ENCODE measurements around the gene CDKN2A. TPM values are rescaled to one million over a fixed set of nuclear protein-coding genes. Genes with fewer than 3 reads are reported as not detected.

Gene CDKN2A
- total RNA-seq, 1 experiment from 2014 or later, result 257 TPM

- CTCF ChIA-PET, result interaction anchor here (0.5 to 0.8 kb wide), 2 partner anchors 20 to 482 kb away, joined by 3 read pairs; partner anchors contain the start of gene CDKN2B
- Mint-ChIP-seq H3K27me3 (ENCODE audit: unreplicated experiment) (no peaks in the 10 kb centered on the region), H3K4me3 (ENCODE audit: low read depth, unreplicated experiment) (no peak overlapping the region), H3K4me1 (ENCODE audit: low read depth, unreplicated experiment) (no peaks in the 10 kb centered on the region), H3K36me3 (ENCODE audit: insufficient read depth, unreplicated experiment) (peaks cover 6% of the 10 kb centered on the region), H3K9me3 (ENCODE audit: low read depth, unreplicated experiment) (no peaks in the 10 kb centered on the region), H3K27ac (ENCODE audit: unreplicated experiment) (no peak overlapping the region)
- no peak for DNase-seq
- no peak for TF ChIP-seq CTCF (IDR thresholded peaks at IDR 0.05; ENCODE audit: unreplicated experiment)
- BruUV-seq (replicated peaks), result no TSS peak
- intact Hi-C loops (cut with micrococcal nuclease; ENCODE audit: unreplicated experiment), result no loop called here
These were observed 35.0 kb upstream of the CDKN2A start for GRCh38 chr9:22029231-22029630.

GRCh38 chr9:22028394-22028793, 34.2 kb upstream of the CDKN2A start:
- CTCF ChIA-PET, result no interaction called here
- TF ChIP-seq CTCF (IDR thresholded peaks at IDR 0.05; ENCODE audit: unreplicated experiment), result no peak
- no TSS peak for BruUV-seq (replicated peaks)
- DNase-seq, result no peak
- Mint-ChIP-seq H3K4me3 (ENCODE audit: low read depth, unreplicated experiment) (no peak overlapping the region), H3K36me3 (ENCODE audit: insufficient read depth, unreplicated experiment) (peaks cover 6% of the 10 kb centered on the region), H3K4me1 (ENCODE audit: low read depth, unreplicated experiment) (no peaks in the 10 kb centered on the region), H3K9me3 (ENCODE audit: low read depth, unreplicated experiment) (no peaks in the 10 kb centered on the region), H3K27ac (ENCODE audit: unreplicated experiment) (no peak overlapping the region), H3K27me3 (ENCODE audit: unreplicated experiment) (no peaks in the 10 kb centered on the region)
- intact Hi-C loops (cut with micrococcal nuclease; ENCODE audit: unreplicated experiment), result no loop called here

GRCh38 chr9:22026696-22027095, 32.5 kb upstream of the CDKN2A start:
- Mint-ChIP-seq H3K4me3 (ENCODE audit: low read depth, unreplicated experiment) (no peak overlapping the region), H3K27me3 (ENCODE audit: unreplicated experiment) (no peaks in the 10 kb centered on the region), H3K27ac (ENCODE audit: unreplicated experiment) (no peak overlapping the region), H3K9me3 (ENCODE audit: low read depth, unreplicated experiment) (no peaks in the 10 kb centered on the region), H3K4me1 (ENCODE audit: low read depth, unreplicated experiment) (no peaks in the 10 kb centered on the region), H3K36me3 (ENCODE audit: insufficient read depth, unreplicated experiment) (peaks cover 6% of the 10 kb centered on the region)
- TF ChIP-seq CTCF (IDR thresholded peaks at IDR 0.05; ENCODE audit: unreplicated experiment), result no peak
- DNase-seq, result no peak
- intact Hi-C loops (cut with micrococcal nuclease; ENCODE audit: unreplicated experiment), result no loop called here
- CTCF ChIA-PET, result no interaction called here
- no TSS peak for BruUV-seq (replicated peaks)

GRCh38 chr9:22022396-22022795, 28.2 kb upstream of the CDKN2A start:
- Mint-ChIP-seq H3K27ac (ENCODE audit: unreplicated experiment) (no peak overlapping the region), H3K9me3 (ENCODE audit: low read depth, unreplicated experiment) (peaks cover 3% of the 10 kb centered on the region), H3K4me3 (ENCODE audit: low read depth, unreplicated experiment) (no peak overlapping the region), H3K27me3 (ENCODE audit: unreplicated experiment) (no peaks in the 10 kb centered on the region), H3K36me3 (ENCODE audit: insufficient read depth, unreplicated experiment) (peaks cover 6% of the 10 kb centered on the region), H3K4me1 (ENCODE audit: low read depth, unreplicated experiment) (no peaks in the 10 kb centered on the region)
- intact Hi-C loops (cut with micrococcal nuclease; ENCODE audit: unreplicated experiment), result no loop called here
- no TSS peak for BruUV-seq (replicated peaks)
- CTCF ChIA-PET, result no interaction called here
- no peak for DNase-seq
- TF ChIP-seq CTCF (IDR thresholded peaks at IDR 0.05; ENCODE audit: unreplicated experiment), result no peak

All from Calu3 (cell line).